Uterus (tissue), 4 donors: ENCODE data around the gene CTNND2. TPM values are rescaled to one million over a fixed set of nuclear protein-coding genes. Genes with fewer than 3 reads are reported as not detected.

Experiments used
- DNase-seq, 2 donors: peaks; one replicate each; pipeline ENCODE4 v3.0.0-alpha.2; 2019 to 2020
- H3K27ac ChIP-seq, 2 donors: fragments of 200-600 bp; sonication (generic); 1 replicate in 1 of 2; 2 replicates in 1 of 2; pipeline ENCODE4 v1.5.1; 2016 to 2018
- H3K27me3 ChIP-seq, 2 donors: fragments of 200-600 bp; sonication (generic); one replicate each; pipeline ENCODE4 v1.5.1; 2018 to 2019; ENCODE audit warnings: control low read depth in 1 of 2
- H3K36me3 ChIP-seq, 2 donors: fragments of 200-600 bp; sonication (generic); one replicate each; pipeline ENCODE4 v1.5.1; 2019; ENCODE audit warnings: control low read depth in 1 of 2
- H3K4me1 ChIP-seq, 2 donors: fragments of 200-600 bp; sonication (generic); one replicate each; pipeline ENCODE4 v1.5.1; 2018 to 2019; ENCODE audit warnings: control low read depth in 1 of 2
- H3K4me3 ChIP-seq, 2 donors: fragments of 200-600 bp; sonication (generic); 1 replicate in 1 of 2; 2 replicates in 1 of 2; pipeline ENCODE4 v1.5.1; 2018 to 2019; ENCODE audit warnings: mild to moderate bottlenecking in 1 of 2
- H3K9me3 ChIP-seq, 2 donors: fragments of 200-600 bp; sonication (generic); one replicate each; pipeline ENCODE4 v1.5.1; 2019; ENCODE audit warnings: control low read depth in 1 of 2
- CTCF ChIP-seq, 4 experiments: fragments of 200-600 bp in 2 of 4; fragments of 450-650 bp in 2 of 4; sonication (generic) in 2 of 4; IDR thresholded peaks; one replicate each; pipeline ENCODE4 v1.5.1; 2016 to 2019; ENCODE audit warnings: antibody characterized with exemption in 4 of 4, mild to moderate bottlenecking in 2 of 4, moderate library complexity in 1 of 4
- POLR2A ChIP-seq, 2 donors: fragments of 450-650 bp; IDR thresholded peaks; one replicate each; pipeline ENCODE4 v1.6.1; 2016; ENCODE audit warnings: antibody characterized with exemption in 2 of 2, mild to moderate bottlenecking in 1 of 2, moderate library complexity in 1 of 2
- intact Hi-C: fragments of 100-400 bp; cut with DNase I; formaldehyde crosslinking; loops from one replicate; pipeline ENCODE4 v1.15.1; 2023; ENCODE audit warnings: low total_unique reads
- total RNA-seq, 4 donors: library from RNA; depleted of rRNA in 3 of 4; stranded (reverse); fragments of >200 nt in 3 of 4; gene quantifications; one replicate each; pipeline versions ENCODE4 v1.1.0 to v1.2.4, GENCODE V29; 2014 to 2023
- donor health status: DM: yes; HTN: yes; CAD: no.

Gene CTNND2
- total RNA-seq, 4 donors from 2014 or later: 0.49 to 1.2 TPM; not detected in 2

DNA sequence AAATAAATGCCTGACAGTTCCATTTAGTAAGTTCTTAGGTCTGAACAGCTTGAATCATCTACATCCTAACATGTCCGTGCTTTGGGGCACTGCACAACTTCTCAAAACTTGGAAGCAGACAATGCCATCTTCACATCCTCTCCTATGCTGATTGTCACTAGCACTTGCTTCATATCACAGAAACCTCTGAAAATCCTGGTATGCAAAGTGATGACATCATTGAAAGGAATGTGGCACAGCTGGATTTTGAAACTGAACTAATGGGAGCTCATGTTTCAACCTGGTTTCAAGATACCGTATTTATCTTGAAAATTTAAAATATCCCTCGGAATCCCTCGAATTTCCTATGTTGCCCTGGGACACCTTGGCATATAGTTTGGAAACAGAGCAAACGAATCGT, 653.0 kb downstream of the CTNND2 start:
- Histone ChIP-seq H3K36me3 (no peaks in the 10 kb centered on the region), H3K9me3 (no peaks in the 10 kb centered on the region)
- intact Hi-C loops: no loop called here

GRCh38 chr5:11248966-11249365, 655.3 kb downstream of the CTNND2 start:
- Histone ChIP-seq H3K27ac (no peak overlapping the region), H3K4me1 (no peaks in the 10 kb centered on the region), H3K27me3 (no peaks in the 10 kb centered on the region), H3K4me3 (no peak overlapping the region), H3K9me3 (no peaks in the 10 kb centered on the region), H3K36me3 (no peaks in the 10 kb centered on the region)
- DNase-seq: no peak
- intact Hi-C loops: no loop called here
- TF ChIP-seq POLR2A (IDR thresholded peaks at IDR 0.05): no peak
- no peak for TF ChIP-seq CTCF (IDR thresholded peaks at IDR 0.05)

More for the DNA sequence above, 653.0 kb downstream of the CTNND2 start:
- no peak overlapping the region for H3K27ac ChIP-seq
- H3K4me1 ChIP-seq: no peaks in the 10 kb centered on the region
- H3K27me3 ChIP-seq: no peaks in the 10 kb centered on the region
- no peak for DNase-seq
- no peak overlapping the region for H3K4me3 ChIP-seq
- TF ChIP-seq CTCF (IDR thresholded peaks at IDR 0.05) (no peak), POLR2A (IDR thresholded peaks at IDR 0.05) (no peak)

DNA sequence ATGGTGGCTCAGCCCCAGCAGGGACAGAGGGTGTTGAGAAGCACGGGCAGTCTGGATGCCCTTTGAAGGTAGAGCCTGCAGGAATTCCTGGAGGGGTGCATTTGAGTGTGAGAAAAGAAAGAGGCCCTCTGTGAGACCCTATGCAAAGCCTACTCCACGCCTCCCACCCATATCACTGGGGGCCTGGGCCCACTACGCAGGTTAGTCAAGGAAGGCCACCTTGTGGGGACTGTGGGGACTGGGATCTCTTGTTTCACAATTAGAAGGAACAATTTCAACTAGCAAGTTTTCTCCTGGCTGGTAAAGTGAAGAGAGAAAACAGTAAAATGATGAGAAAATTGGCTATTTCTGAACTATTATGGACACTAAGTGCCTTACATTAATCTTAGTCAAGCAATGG, 657.0 kb downstream of the CTNND2 start:
- Histone ChIP-seq H3K36me3 (no peaks in the 10 kb centered on the region), H3K4me1 (no peaks in the 10 kb centered on the region), H3K27me3 (no peaks in the 10 kb centered on the region), H3K4me3 (no peak overlapping the region), H3K9me3 (no peaks in the 10 kb centered on the region), H3K27ac (no peak overlapping the region)
- TF ChIP-seq CTCF (IDR thresholded peaks at IDR 0.05) (no peak), POLR2A (IDR thresholded peaks at IDR 0.05) (no peak)
- no peak for DNase-seq
- intact Hi-C loops: no loop called here

DNA sequence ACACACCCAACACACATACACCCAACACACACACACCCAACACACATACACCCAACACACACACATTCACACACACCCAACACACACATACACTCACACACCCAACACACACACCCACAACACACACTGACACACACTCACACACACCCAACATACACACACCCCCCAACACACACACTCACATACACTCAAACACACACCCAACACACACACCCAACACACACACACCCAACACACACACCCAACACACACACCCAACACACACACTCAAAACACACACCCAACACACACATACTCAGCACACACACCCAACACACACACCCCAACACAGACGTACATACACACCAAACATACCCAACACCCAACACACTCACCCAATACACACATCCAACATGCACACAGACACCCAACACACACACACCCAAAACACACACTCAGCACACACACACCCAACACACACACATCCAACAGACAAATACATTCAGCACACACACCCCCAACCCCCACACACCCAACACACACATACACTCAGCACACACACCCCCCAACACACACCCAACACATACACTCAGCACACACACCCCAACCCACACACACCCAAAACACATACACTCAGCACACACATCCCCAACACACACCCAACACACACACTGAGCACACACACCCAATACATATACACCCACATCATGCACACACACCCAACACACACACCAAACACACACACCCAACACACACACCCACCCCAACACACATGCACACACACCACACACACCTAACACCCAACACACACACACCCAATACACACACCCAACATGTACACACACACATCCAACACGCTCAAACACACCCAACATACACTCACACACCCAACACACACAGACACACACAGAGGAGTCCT, 663.7 kb downstream of the CTNND2 start:
- no peaks in the 10 kb centered on the region for H3K36me3 ChIP-seq
- TF ChIP-seq CTCF (IDR thresholded peaks at IDR 0.05): no peak
- no peak for TF ChIP-seq POLR2A (IDR thresholded peaks at IDR 0.05)
- H3K9me3 ChIP-seq: no peaks in the 10 kb centered on the region
- no peak overlapping the region for H3K27ac ChIP-seq
- no peaks in the 10 kb centered on the region for H3K4me1 ChIP-seq
- no peak overlapping the region for H3K4me3 ChIP-seq
- no peak for DNase-seq
- no peaks in the 10 kb centered on the region for H3K27me3 ChIP-seq
- intact Hi-C loops: no loop called here

DNA sequence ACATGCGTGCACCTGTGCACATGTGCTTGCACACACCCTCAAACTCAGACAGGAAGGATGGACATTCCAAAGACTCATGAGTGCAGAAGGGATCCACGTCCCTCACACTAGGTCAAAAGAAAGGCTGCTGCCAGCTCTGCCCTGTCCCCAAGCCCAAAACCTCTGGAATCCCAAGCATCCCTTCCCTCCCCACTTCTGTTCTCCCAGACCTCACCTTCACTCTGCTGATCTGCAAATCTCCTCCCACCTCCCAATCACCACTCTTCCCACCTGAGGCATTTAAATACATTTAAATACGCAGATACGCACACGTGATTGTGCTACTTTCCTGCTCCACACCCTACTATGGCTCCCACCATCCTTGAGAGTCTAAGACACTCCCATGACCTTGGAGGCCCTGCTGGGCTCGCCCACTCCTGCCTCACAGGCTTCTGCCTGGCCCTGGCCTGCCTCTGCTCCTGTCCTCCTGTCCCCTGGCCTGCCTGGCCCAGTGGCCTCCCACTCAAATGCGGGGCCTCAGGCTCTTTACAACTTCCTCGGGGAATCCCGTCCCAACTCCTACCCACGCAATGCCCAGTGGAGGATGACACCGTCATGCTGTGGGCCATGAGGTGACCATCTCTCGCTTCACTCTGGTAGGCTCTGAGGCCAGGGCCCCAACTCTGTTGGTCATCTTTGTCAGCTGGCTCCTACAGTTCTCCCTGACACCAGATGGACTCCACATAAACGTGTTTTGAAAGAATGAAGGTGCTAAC, 664.8 kb downstream of the CTNND2 start:
- H3K27ac ChIP-seq: no peak overlapping the region
- TF ChIP-seq POLR2A (IDR thresholded peaks at IDR 0.05) (no peak), CTCF (IDR thresholded peaks at IDR 0.05) (no peak)
- no peak overlapping the region for H3K4me3 ChIP-seq
- no peaks in the 10 kb centered on the region for H3K4me1 ChIP-seq
- H3K9me3 ChIP-seq: no peaks in the 10 kb centered on the region
- no peak for DNase-seq
- intact Hi-C loops: no loop called here
- H3K36me3 ChIP-seq: no peaks in the 10 kb centered on the region
- H3K27me3 ChIP-seq: no peaks in the 10 kb centered on the region
